Neural cell (in vitro differentiated cells): ENCODE results near the gene PDE11A. TPM values are rescaled to one million over a fixed set of nuclear protein-coding genes. Genes with fewer than 3 reads are reported as not detected.

ENCODE experiments used
- H2AFZ ChIP-seq: fragments of 200-600, 300-800 bp; sonication (generic), shearing (Covaris generic); 2 replicates; pipeline ENCODE4 v1.6.0; 2014; ENCODE audit warnings: low read depth, mild to moderate bottlenecking, antibody characterized with exemption, low read length, moderate library complexity
- H3F3A ChIP-seq: fragments of 200-600 bp; shearing (Covaris generic); 2 replicates; pipeline ENCODE4 v1.6.1; 2016; ENCODE audit warnings: mild to moderate bottlenecking, moderate library complexity, mixed read lengths, antibody characterized with exemption, low read length; ENCODE audit not compliant: insufficient read depth, poor library complexity, severe bottlenecking
- H3K27ac ChIP-seq: fragments of 200-600, 300-800 bp; sonication (generic), shearing (Covaris generic); 2 replicates; pipeline ENCODE4 v1.5.1; 2014; ENCODE audit warnings: mild to moderate bottlenecking, low read length, moderate library complexity
- H3K27me3 ChIP-seq: fragments of 300-800, 200-600 bp; sonication (generic), shearing (Covaris generic); 2 replicates; pipeline ENCODE4 v1.6.0; 2014; ENCODE audit warnings: mild to moderate bottlenecking, low read depth, low read length, moderate library complexity; ENCODE audit not compliant: insufficient read depth
- H3K36me3 ChIP-seq: fragments of 300-800, 200-600 bp; sonication (generic), shearing (Covaris generic); 2 replicates; pipeline ENCODE4 v1.5.1; 2014; ENCODE audit warnings: mild to moderate bottlenecking, antibody characterized with exemption, low read length, moderate library complexity; ENCODE audit not compliant: insufficient read depth
- H3K4me2 ChIP-seq: fragments of 300-800, 200-600 bp; sonication (generic), shearing (Covaris generic); 2 replicates; pipeline ENCODE4 v1.6.0; 2014; ENCODE audit warnings: mild to moderate bottlenecking, low read length
- H3K4me3 ChIP-seq: fragments of 300-800, 200-600 bp; sonication (generic), shearing (Covaris generic); 2 replicates; pipeline ENCODE4 v1.5.1; 2014; ENCODE audit warnings: mild to moderate bottlenecking, low read length, moderate library complexity
- H3K79me2 ChIP-seq: fragments of 200-600 bp; shearing (Covaris generic); replicated peaks from 2 replicates; pipeline ENCODE4 v1.6.0; 2014; ENCODE audit warnings: mild to moderate bottlenecking, low read length, moderate library complexity; ENCODE audit not compliant: insufficient read depth
- H3K9ac ChIP-seq: fragments of 300-800, 200-600 bp; sonication (generic), shearing (Covaris generic); 2 replicates; pipeline ENCODE4 v1.6.1; 2016; ENCODE audit warnings: mild to moderate bottlenecking, low read length, mixed read lengths
- H3K9me2 ChIP-seq: fragments of 200-600 bp; shearing (Covaris generic); 2 replicates; pipeline ENCODE4 v1.6.1; 2016; ENCODE audit warnings: mild to moderate bottlenecking, low read length, mixed read lengths; ENCODE audit not compliant: insufficient read depth
- H3K9me3 ChIP-seq: fragments of 200-600, 300-800 bp; sonication (generic), shearing (Covaris generic); 2 replicates; pipeline ENCODE4 v1.6.1; 2016; ENCODE audit warnings: mild to moderate bottlenecking, mixed run types, low read length, moderate library complexity, mixed read lengths
- H4K20me1 ChIP-seq: fragments of 200-600 bp; shearing (Covaris generic); 2 replicates; pipeline ENCODE4 v1.6.1; 2016; ENCODE audit warnings: mild to moderate bottlenecking, mixed run types; ENCODE audit not compliant: insufficient read depth
- EP300 ChIP-seq: fragments of 450-650 bp; conservative IDR thresholded peaks from 2 replicates; pipeline ENCODE4 v1.6.1; 2014; ENCODE audit warnings: antibody characterized with exemption, mild to moderate bottlenecking, moderate library complexity; ENCODE audit not compliant: poor library complexity, severe bottlenecking
- EZH2 ChIP-seq: fragments of 200-600, 300-800 bp; shearing (Covaris generic), sonication (generic); IDR thresholded peaks from 2 replicates; pipeline ENCODE4 v1.6.1; 2014; ENCODE audit warnings: antibody characterized with exemption, low read length, borderline replicate concordance, mild to moderate bottlenecking; ENCODE audit not compliant: insufficient read depth, poor library complexity, severe bottlenecking
- MXI1 ChIP-seq: fragments of 450-650 bp; conservative IDR thresholded peaks from 2 replicates; pipeline ENCODE4 v1.6.1; 2014; ENCODE audit warnings: antibody characterized with exemption, mild to moderate bottlenecking; ENCODE audit not compliant: poor library complexity, severe bottlenecking
- POLR2AphosphoS5 ChIP-seq: IDR thresholded peaks from 2 replicates; pipeline ENCODE4 v1.6.1; 2012
- RAD21 ChIP-seq: fragments of 450-650 bp; conservative IDR thresholded peaks from 2 replicates; pipeline ENCODE4 v1.6.1; 2014; ENCODE audit warnings: antibody characterized with exemption, mild to moderate bottlenecking, moderate library complexity
- REST ChIP-seq: IDR thresholded peaks from 2 replicates; pipeline ENCODE4 v1.6.1; 2012; ENCODE audit warnings: borderline replicate concordance
- SMC3 ChIP-seq: fragments of 450-650 bp; conservative IDR thresholded peaks from 2 replicates; pipeline ENCODE4 v1.6.1; 2014; ENCODE audit warnings: antibody characterized with exemption, mild to moderate bottlenecking, moderate library complexity; ENCODE audit not compliant: poor library complexity
- TAF1 ChIP-seq: IDR thresholded peaks from 2 replicates; pipeline ENCODE4 v1.6.1; 2012; ENCODE audit warnings: low read depth
- polyA plus RNA-seq: library from polyadenylated mRNA; depleted of rRNA; stranded (reverse); fragments of >200 nt; gene quantifications from 2 replicates; pipeline ENCODE4 v1.2.3, GENCODE V29; 2014
- TF ChIP-seq, protein P1 (sequence below): fragments of 450-650 bp; IDR thresholded peaks from 2 replicates; pipeline ENCODE4 v1.5.1; 2014; ENCODE audit warnings: antibody characterized with exemption, mild to moderate bottlenecking, moderate library complexity; ENCODE audit not compliant: poor library complexity, severe bottlenecking

PDE11A gene
- polyA plus RNA-seq, 1 donor from 2014 or later: 0.89 TPM

- H3K27ac ChIP-seq: no peak overlapping the region
- H3F3A ChIP-seq: no peaks in the 10 kb centered on the region
- peaks cover 11% of the 10 kb centered on the region for H3K27me3 ChIP-seq
- no peaks in the 10 kb centered on the region for H3K36me3 ChIP-seq
- no peak overlapping the region for H2AFZ ChIP-seq
- no peak overlapping the region for H3K9ac ChIP-seq
- H3K79me2 ChIP-seq: no peaks in the 10 kb centered on the region
- no peaks in the 10 kb centered on the region for H4K20me1 ChIP-seq
- H3K9me3 ChIP-seq: no peaks in the 10 kb centered on the region
- H3K4me2 ChIP-seq: no peak overlapping the region
- no peak overlapping the region for H3K4me3 ChIP-seq
- TF ChIP-seq EZH2 (no peak), TAF1 (no peak), SMC3 (no peak), POLR2AphosphoS5 (no peak)
- H3K9me2 ChIP-seq: no peaks in the 10 kb centered on the region
These were observed 3.6 kb upstream of the PDE11A start for GRCh38 chr2:178076130-178076529.

DNA sequence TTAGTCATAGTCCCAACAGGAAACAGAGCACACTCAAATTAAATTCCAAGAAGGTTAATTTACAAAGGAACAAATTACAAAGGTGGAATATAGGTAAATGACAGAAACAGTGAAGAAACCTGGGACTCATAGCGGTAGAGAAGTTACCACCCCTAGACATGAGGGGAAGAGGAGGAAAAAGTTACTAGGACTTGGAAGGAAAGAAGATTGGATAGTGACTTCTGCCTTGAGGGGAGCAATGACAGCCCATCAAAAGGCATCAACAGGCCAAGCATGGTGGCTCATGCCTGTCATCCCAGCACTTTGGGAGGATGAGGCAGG lies 2.4 kb upstream of the PDE11A start:
- H3K9ac ChIP-seq: no peak overlapping the region
- H3K4me2 ChIP-seq: no peak overlapping the region

More for the DNA sequence above, 2.4 kb upstream of the PDE11A start:
- Histone ChIP-seq H3F3A (no peaks in the 10 kb centered on the region), H3K79me2 (no peaks in the 10 kb centered on the region), H2AFZ (no peak overlapping the region), H3K27me3 (peaks cover 11% of the 10 kb centered on the region), H3K4me3 (no peak overlapping the region), H3K9me2 (no peaks in the 10 kb centered on the region), H4K20me1 (no peaks in the 10 kb centered on the region), H3K36me3 (no peaks in the 10 kb centered on the region), H3K27ac (no peak overlapping the region), H3K9me3 (no peaks in the 10 kb centered on the region)
- no peak for TF ChIP-seq EZH2
- no peak for TF ChIP-seq RAD21
- TF ChIP-seq SMC3: no peak
- TF ChIP-seq MXI1: no peak
- TF ChIP-seq EP300: no peak
- no peak for TF ChIP-seq POLR2AphosphoS5
- no peak for TF ChIP-seq REST
- no peak for TF ChIP-seq TAF1
- TF ChIP-seq, protein P1, sequence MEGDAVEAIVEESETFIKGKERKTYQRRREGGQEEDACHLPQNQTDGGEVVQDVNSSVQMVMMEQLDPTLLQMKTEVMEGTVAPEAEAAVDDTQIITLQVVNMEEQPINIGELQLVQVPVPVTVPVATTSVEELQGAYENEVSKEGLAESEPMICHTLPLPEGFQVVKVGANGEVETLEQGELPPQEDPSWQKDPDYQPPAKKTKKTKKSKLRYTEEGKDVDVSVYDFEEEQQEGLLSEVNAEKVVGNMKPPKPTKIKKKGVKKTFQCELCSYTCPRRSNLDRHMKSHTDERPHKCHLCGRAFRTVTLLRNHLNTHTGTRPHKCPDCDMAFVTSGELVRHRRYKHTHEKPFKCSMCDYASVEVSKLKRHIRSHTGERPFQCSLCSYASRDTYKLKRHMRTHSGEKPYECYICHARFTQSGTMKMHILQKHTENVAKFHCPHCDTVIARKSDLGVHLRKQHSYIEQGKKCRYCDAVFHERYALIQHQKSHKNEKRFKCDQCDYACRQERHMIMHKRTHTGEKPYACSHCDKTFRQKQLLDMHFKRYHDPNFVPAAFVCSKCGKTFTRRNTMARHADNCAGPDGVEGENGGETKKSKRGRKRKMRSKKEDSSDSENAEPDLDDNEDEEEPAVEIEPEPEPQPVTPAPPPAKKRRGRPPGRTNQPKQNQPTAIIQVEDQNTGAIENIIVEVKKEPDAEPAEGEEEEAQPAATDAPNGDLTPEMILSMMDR: no peak
